CMK (cell line): Measurements from ENCODE around the gene TMEM218.
"Not testable (repeated sequence)": the region's sequence is repeated elsewhere in the genome, so short reads cannot be mapped to it uniquely, and the experiment has no call there.

Experiments used
- DNase-seq: peaks from one replicate; pipeline ENCODE4 v3.0.0-alpha.2; 2010; ENCODE audit warnings: low read depth

The TMEM218 gene

GRCh38 chr11:125090151-125090550 is 21.3 kb downstream of the TMEM218 start:
- DNase-seq, result not testable (repeated sequence)

- DNase-seq, result not testable (repeated sequence)
Measured at GRCh38 chr11:125089481-125089880, 21.9 kb downstream of the TMEM218 start.

GRCh38 chr11:125088576-125089455 is 22.6 kb downstream of the TMEM218 start:
- DNase-seq, result no peak

- no peak for DNase-seq
Measured at GRCh38 chr11:125088123-125088522, 23.3 kb downstream of the TMEM218 start.

GRCh38 chr11:125086633-125087296 is 24.7 kb downstream of the TMEM218 start:
- no peak for DNase-seq

GRCh38 chr11:125085301-125086081 is 25.9 kb downstream of the TMEM218 start:
- DNase-seq, result no peak

- DNase-seq, result no peak
Measured at GRCh38 chr11:125084761-125085231, 26.6 kb downstream of the TMEM218 start.

- no peak for DNase-seq
Measured at GRCh38 chr11:125084057-125084416, 27.4 kb downstream of the TMEM218 start.

GRCh38 chr11:125083312-125084056 is 27.9 kb downstream of the TMEM218 start:
- DNase-seq, result no peak

GRCh38 chr11:125082611-125083311 is 28.7 kb downstream of the TMEM218 start:
- DNase-seq, result no peak

GRCh38 chr11:125082040-125082439 is 29.4 kb downstream of the TMEM218 start:
- no peak for DNase-seq

GRCh38 chr11:125081098-125081798 is 30.2 kb downstream of the TMEM218 start:
- DNase-seq, result no peak

- DNase-seq, result no peak
Measured at GRCh38 chr11:125080531-125080911, 30.9 kb downstream of the TMEM218 start.

GRCh38 chr11:125079878-125080530 is 31.4 kb downstream of the TMEM218 start:
- DNase-seq, result no peak

- peak; percentile 14 for DNase-seq
Measured at GRCh38 chr11:125079151-125079877, 32.1 kb downstream of the TMEM218 start.

- no peak for DNase-seq
Measured at GRCh38 chr11:125078516-125079140, 32.8 kb downstream of the TMEM218 start.

- no peak for DNase-seq
Measured at GRCh38 chr11:125078016-125078415, 33.4 kb downstream of the TMEM218 start.

- no peak for DNase-seq
Measured at GRCh38 chr11:125076378-125076945, 35.0 kb downstream of the TMEM218 start.
